ENCODE data around the gene BSCL2. TPM values are rescaled to one million over a fixed set of nuclear protein-coding genes. Genes with fewer than 3 reads are reported as not detected.

Gene BSCL2
- total and polyA plus RNA-seq, 11 donors: 13.3 to 39.4 (median 20.5) TPM

DNA sequence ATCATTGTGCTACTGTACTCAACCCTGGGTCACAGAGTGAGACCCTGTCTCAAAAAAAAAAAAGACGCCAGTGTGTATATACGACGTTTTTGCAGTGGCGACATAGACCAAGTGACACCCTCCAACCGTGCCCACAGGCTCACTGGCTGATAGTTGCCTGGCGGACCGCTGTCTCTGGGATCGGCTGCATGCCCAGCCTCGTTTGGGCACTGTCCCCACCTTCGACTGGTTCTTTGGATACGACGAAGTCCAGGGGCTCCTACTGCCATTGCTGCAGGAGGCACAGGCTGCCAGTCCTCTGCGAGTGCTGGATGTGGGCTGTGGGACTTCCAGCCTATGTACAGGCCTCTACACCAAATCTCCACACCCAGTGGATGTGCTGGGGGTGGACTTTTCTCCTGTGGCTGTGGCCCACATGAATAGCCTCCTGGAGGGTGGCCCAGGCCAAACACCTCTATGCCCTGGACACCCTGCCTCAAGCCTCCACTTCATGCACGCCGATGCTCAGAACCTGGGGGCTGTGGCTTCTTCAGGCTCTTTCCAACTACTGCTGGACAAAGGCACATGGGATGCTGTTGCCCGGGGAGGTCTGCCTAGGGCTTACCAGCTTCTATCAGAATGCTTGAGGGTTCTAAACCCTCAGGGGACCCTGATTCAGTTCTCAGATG, 40.8 kb downstream of the BSCL2 start:
- Histone ChIP-seq H3K4me3 (peak overlapping the region; percentile 53 to 92 (median 83)), H3K9me3 (no peaks in the 10 kb centered on the region), H3K27ac (peak overlapping the region; percentile 30 to 98 (median 88)), H3K4me1 (peaks cover 5 to 55% (median 41%) of the 10 kb centered on the region in 12 donors), H3K36me3 (peaks cover 0 to 36% (median 27%) of the 10 kb centered on the region in 9 donors), H3K27me3 (no peaks in the 10 kb centered on the region)
- ATAC-seq (peak in 1 of 4 donors; percentile 0), DNase-seq (peak in 2 of 5 donors; percentile 34 to 60)
- 48 to 54% (median 49%) methylated on average over 11 to 16 of the region's 16 CpGs for WGBS, 4 donors
- intact Hi-C loops (cut with DNase I): loop anchor here in 1 of 10 donors (5.0 kb wide), 1 partner anchor 41 kb away; the partner anchor contains the start of genes BSCL2 and GNG3
- TF ChIP-seq POLR2A (IDR thresholded peaks at IDR 0.05) (no peak), CTCF (IDR thresholded peaks at IDR 0.05) (no peak)

GRCh38 chr11:62665599-62666258, 41.5 kb downstream of the BSCL2 start:
- DNase-seq (peak in 4 of 5 donors; percentile 41 to 73 (median 60)), ATAC-seq (peak; percentile 47 to 61 (median 48))
- Histone ChIP-seq H3K27ac (peak overlapping the region; percentile 30 to 98 (median 88)), H3K4me3 (peak overlapping the region; percentile 53 to 92 (median 83)), H3K9me3 (no peaks in the 10 kb centered on the region), H3K4me1 (peaks cover 5 to 51% (median 37%) of the 10 kb centered on the region in 12 donors), H3K36me3 (peaks cover 0 to 41% (median 27%) of the 10 kb centered on the region in 9 donors), H3K27me3 (no peaks in the 10 kb centered on the region)
- WGBS, 4 donors: 2 to 5% (median 4%) methylated on average over 37 to 39 of the region's 39 CpGs
- no peak for TF ChIP-seq POLR2A (IDR thresholded peaks at IDR 0.05)
- no peak for TF ChIP-seq CTCF (IDR thresholded peaks at IDR 0.05)
- intact Hi-C loops (cut with DNase I): loop anchor here in 1 of 10 donors (2.0 to 5.0 kb wide), 2 partner anchors 19 to 42 kb away; partner anchors contain the start of genes BSCL2, GANAB and GNG3

GRCh38 chr11:62665075-62665598, 42.1 kb downstream of the BSCL2 start, which contains the start of the genes C11orf98 and CSKMT:
Gene C11orf98, minus strand, starts transcription at chr11:62665210. Its CDS starts 41 bp downstream, at chr11:62665169.
Gene CSKMT, plus strand, starts transcription at chr11:62665312. Its CDS starts 568 bp downstream, at chr11:62665880.
- ATAC-seq (peak; percentile 97 to 98 (median 98)), DNase-seq (peak; percentile 95 to 97 (median 95))
- H3K27me3 ChIP-seq: no peaks in the 10 kb centered on the region
- no peaks in the 10 kb centered on the region for H3K9me3 ChIP-seq
- peak within 1 kb of the TSS; percentile 53 to 92 (median 83) for H3K4me3 ChIP-seq
- peak; percentile 91 to 97 for TF ChIP-seq POLR2A (IDR thresholded peaks at IDR 0.05)
- TF ChIP-seq CTCF (IDR thresholded peaks at IDR 0.05): no peak
- intact Hi-C loops (cut with DNase I): loop anchor here in 1 of 10 donors (2.0 to 5.0 kb wide), 2 partner anchors 18 to 42 kb away; partner anchors contain the start of genes BSCL2, GANAB and GNG3
- H3K36me3 ChIP-seq: peaks cover 0 to 41% (median 27%) of the 10 kb centered on the region in 9 donors
- WGBS, 4 donors: 0 to 1% (median 0%) methylated on average over 41 to 47 of the region's 47 CpGs
- peak within 1 kb of the TSS; percentile 30 to 98 (median 90) for H3K27ac ChIP-seq
- peaks cover 5 to 45% (median 32%) of the 10 kb centered on the region in 12 donors for H3K4me1 ChIP-seq
